HG03342 (cell line): Measurements from ENCODE around the gene DHX8.

ENCODE experiments used
- ATAC-seq: cut with Tn5 transposase; IDR thresholded peaks from one replicate; pipeline ENCODE4 v1.9.1; 2021; ENCODE audit warnings: mild to moderate bottlenecking, moderate library complexity; ENCODE audit not compliant: unreplicated experiment

DHX8 gene

GRCh38 chr17:43546319-43547188 is 62.8 kb downstream of the DHX8 start, which contains the start of gene ETV4:
TSS of gene ETV4 (minus strand) at chr17:43546340. CDS start at chr17:43545617, 723 bp downstream.
- peak; percentile 83 for ATAC-seq

- no peak for ATAC-seq
Measured at GRCh38 chr17:43547189-43547550, 63.4 kb downstream of the DHX8 start.

GRCh38 chr17:43547659-43548256 is 64.0 kb downstream of the DHX8 start:
- ATAC-seq: no peak

GRCh38 chr17:43548689-43549379 is 65.1 kb downstream of the DHX8 start:
- ATAC-seq: no peak

GRCh38 chr17:43549496-43549895 is 65.7 kb downstream of the DHX8 start:
- no peak for ATAC-seq

- no peak for ATAC-seq
Measured at GRCh38 chr17:43550754-43551153, 67.0 kb downstream of the DHX8 start.

- no peak for ATAC-seq
Measured at GRCh38 chr17:43552229-43552837, 68.6 kb downstream of the DHX8 start.

- no peak for ATAC-seq
Measured at GRCh38 chr17:43553573-43553972, 69.8 kb downstream of the DHX8 start.

GRCh38 chr17:43554857-43555256 is 71.1 kb downstream of the DHX8 start:
- ATAC-seq: no peak

GRCh38 chr17:43556292-43556691 is 72.5 kb downstream of the DHX8 start:
- no peak for ATAC-seq

- no peak for ATAC-seq
Measured at GRCh38 chr17:43558805-43559160, 75.0 kb downstream of the DHX8 start.

- ATAC-seq: no peak
Measured at GRCh38 chr17:43559161-43559816, 75.5 kb downstream of the DHX8 start.

- no peak for ATAC-seq
Measured at GRCh38 chr17:43560461-43561427, 77.0 kb downstream of the DHX8 start.

GRCh38 chr17:43562679-43563599 is 79.2 kb downstream of the DHX8 start:
- ATAC-seq: no peak

GRCh38 chr17:43563600-43564594 is 80.1 kb downstream of the DHX8 start:
- ATAC-seq: no peak

- no peak for ATAC-seq
Measured at GRCh38 chr17:43568506-43569082, 84.8 kb downstream of the DHX8 start.

GRCh38 chr17:43570518-43570928 is 86.7 kb downstream of the DHX8 start:
- no peak for ATAC-seq
